HEK293 (cell line): ENCODE results near the gene OR2A2.

Source experiments
- CTCF ChIA-PET: fragments of 350-600 bp; formaldehyde crosslinking; extraction: SDS; loops from one replicate; lab custom pipeline; 2021; ENCODE audit warnings: antibody characterized with exemption; lab: Yijun Ruan, JAX
- POLR2A ChIA-PET: fragments of 300-600 bp; formaldehyde crosslinking; extraction: SDS; loops from one replicate; lab custom pipeline; 2020; ENCODE audit warnings: antibody characterized with exemption, inconsistent platforms; lab: Yijun Ruan, JAX
- H3K27ac ChIP-seq: fragments of 200-500 bp; sonication (Bioruptor generic); 2 replicates; pipeline ENCODE4 v1.5.1; 2014; ENCODE audit warnings: low read depth, low read length, control low read depth, inconsistent platforms; ENCODE audit errors: extremely low read depth
- H3K36me3 ChIP-seq, 2 experiments: fragments of 200-500 bp in 1 of 2; sonication (Bioruptor generic) in 1 of 2; 1 replicate in 1 of 2; 2 replicates in 1 of 2; pipeline ENCODE4 v1.5.1; 2014 to 2017; ENCODE audit warnings: inconsistent platforms in 2 of 2, low read length in 2 of 2; ENCODE audit not compliant: control insufficient read depth in 2 of 2, insufficient read depth in 1 of 2
- H3K4me1 ChIP-seq: fragments of 200-500 bp; sonication (Bioruptor generic); 2 replicates; pipeline ENCODE4 v1.5.1; 2014; ENCODE audit warnings: mild to moderate bottlenecking, low read length, inconsistent platforms; ENCODE audit not compliant: control insufficient read depth, insufficient read depth
- H3K4me3 ChIP-seq: 2 replicates; pipeline ENCODE4 v1.5.1; 2011; ENCODE audit warnings: low read depth, mild to moderate bottlenecking, control low read depth, low read length, moderate library complexity
- H3K9me3 ChIP-seq: fragments of 200-500 bp; sonication (Bioruptor generic); 2 replicates; pipeline ENCODE4 v1.5.1; 2014; ENCODE audit warnings: low read depth, low read length, inconsistent platforms; ENCODE audit not compliant: control insufficient read depth, insufficient read depth
- BCL11B ChIP-seq: fragments of 450-650 bp; formaldehyde crosslinking; IDR thresholded peaks from 2 replicates; pipeline ENCODE4 v1.5.1; 2016; ENCODE audit warnings: low read depth, missing biosample characterization, missing genetic modification characterization
- KLF7 ChIP-seq: fragments of 450-650 bp; formaldehyde crosslinking; IDR thresholded peaks from 2 replicates; pipeline ENCODE4 v1.5.1; 2016; ENCODE audit warnings: missing biosample characterization, missing genetic modification characterization, borderline replicate concordance
- OVOL3 ChIP-seq: fragments of 450-650 bp; formaldehyde crosslinking; IDR thresholded peaks from 2 replicates; pipeline ENCODE4 v1.5.1; 2016; ENCODE audit warnings: missing biosample characterization, missing genetic modification characterization
- REPIN1 ChIP-seq: fragments of 450-650 bp; formaldehyde crosslinking; IDR thresholded peaks from 2 replicates; pipeline ENCODE4 v1.5.1; 2017; ENCODE audit warnings: missing biosample characterization, missing genetic modification characterization, low read depth
- WT1 ChIP-seq: fragments of 450-650 bp; formaldehyde crosslinking; IDR thresholded peaks from 2 replicates; pipeline ENCODE4 v1.5.1; 2016; ENCODE audit warnings: missing biosample characterization, missing genetic modification characterization
- ZBTB26 ChIP-seq: fragments of 450-650 bp; formaldehyde crosslinking; optimal IDR thresholded peaks from 2 replicates; pipeline ENCODE3; 2016; ENCODE audit warnings: missing biosample characterization, mild to moderate bottlenecking, missing genetic modification characterization
- ZBTB48 ChIP-seq: fragments of 450-650 bp; formaldehyde crosslinking; IDR thresholded peaks from 2 replicates; pipeline ENCODE4 v1.5.1; 2016; ENCODE audit warnings: missing biosample characterization, missing genetic modification characterization
- ZBTB6 ChIP-seq: fragments of 450-650 bp; formaldehyde crosslinking; IDR thresholded peaks from 2 replicates; pipeline ENCODE4 v1.5.1; 2017; ENCODE audit warnings: missing biosample characterization, missing genetic modification characterization
- ZFP3 ChIP-seq: fragments of 450-650 bp; formaldehyde crosslinking; IDR thresholded peaks from 2 replicates; pipeline ENCODE4 v1.5.1; 2016; ENCODE audit warnings: low read depth, missing biosample characterization, missing genetic modification characterization
- ZNF114 ChIP-seq: fragments of 450-650 bp; formaldehyde crosslinking; IDR thresholded peaks from 2 replicates; pipeline ENCODE4 v1.5.0; 2017; ENCODE audit warnings: missing biosample characterization, missing genetic modification characterization
- ZNF140 ChIP-seq: fragments of 450-650 bp; formaldehyde crosslinking; IDR thresholded peaks from 2 replicates; pipeline ENCODE4 v1.5.1; 2016; ENCODE audit warnings: missing biosample characterization, missing genetic modification characterization
- ZNF266 ChIP-seq: fragments of 450-650 bp; formaldehyde crosslinking; IDR thresholded peaks from 2 replicates; pipeline ENCODE4 v1.5.1; 2016; ENCODE audit warnings: missing biosample characterization, missing genetic modification characterization, low read depth
- ZNF280D ChIP-seq: fragments of 450-650 bp; formaldehyde crosslinking; IDR thresholded peaks from 2 replicates; pipeline ENCODE4 v1.5.1; 2016; ENCODE audit warnings: missing biosample characterization, missing genetic modification characterization
- ZNF324 ChIP-seq: fragments of 450-650 bp; formaldehyde crosslinking; IDR thresholded peaks from 2 replicates; pipeline ENCODE4 v1.5.1; 2016; ENCODE audit warnings: missing biosample characterization, missing genetic modification characterization
- ZNF350 ChIP-seq: fragments of 450-650 bp; formaldehyde crosslinking; IDR thresholded peaks from 2 replicates; pipeline ENCODE4 v1.5.0; 2017; ENCODE audit warnings: missing biosample characterization, mild to moderate bottlenecking, missing genetic modification characterization
- ZNF366 ChIP-seq: fragments of 450-650 bp; formaldehyde crosslinking; conservative IDR thresholded peaks from 2 replicates; pipeline ENCODE4 v1.5.1; 2016; ENCODE audit warnings: missing biosample characterization, missing genetic modification characterization
- ZNF488 ChIP-seq: fragments of 450-650 bp; formaldehyde crosslinking; IDR thresholded peaks from 2 replicates; pipeline ENCODE4 v1.5.1; 2016; ENCODE audit warnings: missing biosample characterization, missing genetic modification characterization
- ZNF558 ChIP-seq: fragments of 450-650 bp; formaldehyde crosslinking; IDR thresholded peaks from 2 replicates; pipeline ENCODE4 v1.5.1; 2016; ENCODE audit warnings: missing biosample characterization, missing genetic modification characterization
- ZNF704 ChIP-seq: fragments of 450-650 bp; formaldehyde crosslinking; IDR thresholded peaks from 2 replicates; pipeline ENCODE4 v1.5.1; 2016; ENCODE audit warnings: missing biosample characterization, missing genetic modification characterization
- ZNF777 ChIP-seq: fragments of 450-650 bp; formaldehyde crosslinking; IDR thresholded peaks from 2 replicates; pipeline ENCODE4 v1.5.1; 2017; ENCODE audit warnings: missing biosample characterization, missing genetic modification characterization, borderline replicate concordance
- ZNF837 ChIP-seq: fragments of 450-650 bp; formaldehyde crosslinking; IDR thresholded peaks from 2 replicates; pipeline ENCODE4 v1.5.1; 2016; ENCODE audit warnings: missing biosample characterization, missing genetic modification characterization
- ZSCAN30 ChIP-seq: fragments of 450-650 bp; IDR thresholded peaks from 2 replicates; pipeline ENCODE4 v1.5.1; 2018; ENCODE audit warnings: missing biosample characterization, mild to moderate bottlenecking, missing genetic modification characterization, moderate library complexity

The OR2A2 gene

GRCh38 chr7:144134116-144134515 lies 24.7 kb downstream of the OR2A2 start (continued):
- TF ChIP-seq ZNF324: no peak
- no peak for TF ChIP-seq ZNF266 (tag by site-specific recombination)
- no peak for TF ChIP-seq ZNF140 (tag by site-specific recombination)
- no peak for TF ChIP-seq REPIN1
- no peak for TF ChIP-seq ZBTB48
- TF ChIP-seq ZFP3: no peak
- TF ChIP-seq BCL11B (tag by site-specific recombination): no peak
- TF ChIP-seq ZNF837 (tag by site-specific recombination): no peak

- Histone ChIP-seq H3K36me3 (no peaks in the 10 kb centered on the region), H3K27ac (no peak overlapping the region), H3K4me3 (no peak overlapping the region), H3K9me3 (no peaks in the 10 kb centered on the region), H3K4me1 (no peaks in the 10 kb centered on the region)
- ChIA-PET POLR2A (no interaction called here), CTCF (interaction anchor here (0.5 to 1.0 kb wide), 2 partner anchors 10 to 74 kb away, joined by 3 read pairs; no protein-coding TSS in a partner anchor)
- no peak for TF ChIP-seq WT1 (tag by site-specific recombination)
- no peak for TF ChIP-seq ZNF558 (tag by site-specific recombination)
- TF ChIP-seq ZNF366 (tag by site-specific recombination): no peak
- TF ChIP-seq ZNF280D (tag by site-specific recombination): no peak
- no peak for TF ChIP-seq ZNF114
- TF ChIP-seq ZBTB6 (tag by site-specific recombination): no peak
- no peak for TF ChIP-seq ZSCAN30 (tag by site-specific recombination)
- TF ChIP-seq ZNF777 (tag by site-specific recombination): no peak
- TF ChIP-seq ZBTB26 (tag by site-specific recombination): no peak
- no peak for TF ChIP-seq ZNF350 (tag by site-specific recombination)
- TF ChIP-seq KLF7 (tag by site-specific recombination): no peak
- no peak for TF ChIP-seq ZNF837 (tag by site-specific recombination)
- TF ChIP-seq ZNF488 (tag by site-specific recombination): no peak
- TF ChIP-seq OVOL3 (tag by site-specific recombination): no peak
- no peak for TF ChIP-seq ZNF704 (tag by site-specific recombination)
These were observed 28.1 kb downstream of the OR2A2 start for GRCh38 chr7:144137501-144137900.
